GM06990 (cell line): Measurements from ENCODE around the gene ANKRD62.
A peak's percentile ranks its signal among the peaks of the same experiment; 100 is the strongest.
"Not testable (repeated sequence)": the region's sequence is repeated elsewhere in the genome, so short reads cannot be mapped to it uniquely, and the experiment has no call there.

Experiments used
- DNase-seq: peaks from one replicate; pipeline ENCODE4 v3.0.0-alpha.2; 2011; ENCODE audit not compliant: insufficient read length; ENCODE audit errors: extremely low read depth
- H3K27me3 ChIP-seq: replicated peaks from 2 replicates; pipeline ENCODE4 v1.6.0; 2011; ENCODE audit warnings: low read length; ENCODE audit not compliant: control insufficient read depth, insufficient read depth
- H3K36me3 ChIP-seq: 2 replicates; pipeline ENCODE4 v1.5.1; 2011; ENCODE audit warnings: low read length; ENCODE audit not compliant: control insufficient read depth, insufficient read depth
- H3K4me3 ChIP-seq: replicated peaks from 2 replicates; pipeline ENCODE4 v1.5.1; 2011; ENCODE audit warnings: low read depth, mild to moderate bottlenecking, control low read depth, low read length
- CTCF ChIP-seq: IDR thresholded peaks from 2 replicates; pipeline ENCODE4 v1.5.1; 2011; ENCODE audit warnings: low read length, control low read depth, mild to moderate bottlenecking, inconsistent platforms; ENCODE audit not compliant: insufficient read depth, poor library complexity, severe bottlenecking

ANKRD62 gene

GRCh38 chr18:12068950-12069320, 24.7 kb upstream of the ANKRD62 start:
- TF ChIP-seq CTCF: no peak
- Histone ChIP-seq H3K4me3 (no peak overlapping the region), H3K27me3 (no peaks in the 10 kb centered on the region), H3K36me3 (no peaks in the 10 kb centered on the region)
- DNase-seq: no peak

GRCh38 chr18:12071066-12071465, 22.6 kb upstream of the ANKRD62 start:
- H3K36me3 ChIP-seq, DNase-seq, H3K27me3 ChIP-seq, H3K4me3 ChIP-seq: not testable (repeated sequence)

DNA sequence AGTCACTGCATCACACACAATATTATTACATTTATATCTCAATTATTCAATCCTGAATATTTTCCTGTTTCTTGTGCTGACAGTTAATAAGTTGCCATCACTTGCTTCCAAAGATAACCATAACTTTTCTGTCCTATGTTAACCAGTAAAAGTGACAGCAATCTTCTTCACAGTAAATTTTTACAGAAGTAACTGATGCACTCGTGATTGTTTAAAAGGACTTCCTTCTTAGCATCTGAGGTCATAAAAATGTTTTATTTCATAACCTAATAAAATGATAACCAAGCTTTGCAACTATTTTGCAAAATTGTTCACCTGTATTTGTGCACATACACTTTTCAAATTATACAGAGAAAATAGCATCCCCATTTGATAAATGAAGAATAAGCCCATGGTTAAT, 20.6 kb upstream of the ANKRD62 start:
- TF ChIP-seq CTCF: no peak
- H3K27me3 ChIP-seq: no peaks in the 10 kb centered on the region

GRCh38 chr18:12074736-12075135, 18.9 kb upstream of the ANKRD62 start:
- no peak for TF ChIP-seq CTCF

More for the DNA sequence above, 20.6 kb upstream of the ANKRD62 start:
- Histone ChIP-seq H3K4me3 (no peak overlapping the region), H3K36me3 (no peaks in the 10 kb centered on the region)
- no peak for DNase-seq

GRCh38 chr18:12076424-12077140, 17.1 kb upstream of the ANKRD62 start:
- DNase-seq: peak; percentile 35
- Histone ChIP-seq H3K36me3 (no peaks in the 10 kb centered on the region), H3K27me3 (no peaks in the 10 kb centered on the region), H3K4me3 (no peak overlapping the region; the same call in 1 of the 2 replicates)
- no peak for TF ChIP-seq CTCF

More at GRCh38 chr18:12074736-12075135, 18.9 kb upstream of the ANKRD62 start:
- Histone ChIP-seq H3K4me3 (no peak overlapping the region), H3K36me3 (no peaks in the 10 kb centered on the region), H3K27me3 (no peaks in the 10 kb centered on the region)
- no peak for DNase-seq

DNA sequence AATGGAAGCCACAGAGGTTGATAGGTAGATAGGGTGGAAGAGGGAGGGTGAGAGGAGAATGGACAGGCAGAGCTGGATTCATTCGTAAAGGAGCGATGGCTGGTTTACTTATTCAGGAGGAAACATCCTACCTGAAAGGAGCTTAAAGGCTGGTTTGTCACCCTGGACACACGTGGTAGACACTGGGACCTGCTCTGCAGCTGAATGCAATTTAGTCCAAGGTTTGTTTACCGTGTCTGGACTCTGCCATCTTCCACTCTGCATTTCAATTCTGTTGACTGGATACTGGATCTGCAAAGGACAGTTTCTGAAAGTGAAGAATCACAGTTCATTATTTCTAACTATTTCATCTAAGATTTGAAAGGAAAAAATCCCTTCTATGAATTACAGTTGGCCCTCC, 15.6 kb upstream of the ANKRD62 start:
- not testable (repeated sequence) for H3K27me3 ChIP-seq, H3K36me3 ChIP-seq, DNase-seq

More for the DNA sequence above, 15.6 kb upstream of the ANKRD62 start:
- not testable (repeated sequence) for H3K4me3 ChIP-seq
